ENCODE measurements around the gene GPR39.

The GPR39 gene

DNA sequence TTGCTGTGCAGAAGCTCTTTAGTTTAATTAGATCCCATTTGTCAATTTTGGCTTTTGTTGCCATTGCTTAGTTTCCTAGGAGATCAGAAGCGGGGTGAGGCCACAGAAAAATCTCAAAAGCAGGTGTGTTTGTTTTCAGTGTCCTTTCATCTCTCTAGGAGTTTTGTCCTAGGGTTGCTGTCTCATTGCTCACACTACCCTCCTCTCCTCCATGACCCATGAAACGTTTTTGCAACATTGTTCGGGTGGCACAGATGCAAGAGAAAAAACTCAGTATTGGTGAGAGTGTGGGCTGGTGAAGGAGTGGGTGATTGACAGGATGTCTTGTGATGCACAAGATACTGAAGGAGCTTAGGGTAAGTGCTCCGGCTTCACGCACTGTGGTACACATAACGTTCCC, 149.8 kb downstream of the GPR39 start:
- Mint-ChIP-seq H3K4me1 (no peaks in the 10 kb centered on the region), H3K4me3 (no peak overlapping the region), H3K9me3 (peaks cover 10% of the 10 kb centered on the region), H3K27me3 (no peaks in the 10 kb centered on the region), H3K36me3 (ENCODE audit: low read depth) (no peaks in the 10 kb centered on the region), H3K27ac (no peak overlapping the region)
- no peak for DNase-seq
- ATAC-seq, result no peak

DNA sequence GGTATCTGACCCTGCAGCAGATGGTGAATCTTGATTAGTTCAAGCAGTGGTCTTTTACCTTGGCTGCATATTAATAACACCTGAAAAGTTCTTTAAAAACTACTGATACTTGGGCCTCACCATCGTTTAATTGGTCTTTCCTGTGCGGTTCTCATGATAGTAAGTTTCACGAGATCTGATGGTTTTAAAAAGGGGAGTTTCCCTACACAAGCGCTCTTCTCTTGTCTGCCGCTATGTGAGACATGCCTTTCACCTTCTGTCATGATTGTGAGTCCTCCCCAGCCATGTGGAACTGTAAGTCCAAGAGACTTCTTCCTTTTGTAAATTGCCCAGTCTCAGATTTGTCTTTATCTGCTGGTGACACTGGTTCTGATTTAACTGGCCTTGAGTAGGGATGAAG, 151.1 kb downstream of the GPR39 start:
- ATAC-seq, result no peak
- Mint-ChIP-seq H3K36me3 (ENCODE audit: low read depth) (no peaks in the 10 kb centered on the region), H3K27ac (no peak overlapping the region), H3K27me3 (no peaks in the 10 kb centered on the region), H3K4me3 (no peak overlapping the region), H3K9me3 (peaks cover 10% of the 10 kb centered on the region), H3K4me1 (no peaks in the 10 kb centered on the region)
- no peak for DNase-seq

DNA sequence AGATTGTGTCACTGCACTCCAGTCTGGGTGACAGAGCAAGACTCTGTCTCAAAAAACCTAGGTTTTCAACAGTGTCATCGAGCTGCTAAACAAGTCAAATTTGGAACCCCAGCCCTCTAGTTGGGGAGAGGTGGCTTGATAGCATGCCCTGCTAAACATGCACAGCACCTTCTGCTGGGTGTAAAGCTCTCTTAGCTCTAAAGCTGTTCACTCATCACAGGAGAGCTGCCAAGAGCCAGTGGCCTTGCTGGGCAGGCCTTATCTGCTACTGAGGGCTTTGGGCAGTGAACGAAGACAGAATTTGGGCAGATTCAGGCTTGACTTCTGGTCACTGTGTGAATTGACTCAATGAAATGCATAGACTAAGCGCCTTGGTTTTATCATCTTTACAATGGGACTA, 152.1 kb downstream of the GPR39 start:
- no peak for DNase-seq
- ATAC-seq, result no peak
- Mint-ChIP-seq H3K36me3 (ENCODE audit: low read depth) (no peaks in the 10 kb centered on the region), H3K27me3 (no peaks in the 10 kb centered on the region), H3K9me3 (peaks cover 10% of the 10 kb centered on the region), H3K27ac (no peak overlapping the region), H3K4me1 (no peaks in the 10 kb centered on the region), H3K4me3 (no peak overlapping the region)

DNA sequence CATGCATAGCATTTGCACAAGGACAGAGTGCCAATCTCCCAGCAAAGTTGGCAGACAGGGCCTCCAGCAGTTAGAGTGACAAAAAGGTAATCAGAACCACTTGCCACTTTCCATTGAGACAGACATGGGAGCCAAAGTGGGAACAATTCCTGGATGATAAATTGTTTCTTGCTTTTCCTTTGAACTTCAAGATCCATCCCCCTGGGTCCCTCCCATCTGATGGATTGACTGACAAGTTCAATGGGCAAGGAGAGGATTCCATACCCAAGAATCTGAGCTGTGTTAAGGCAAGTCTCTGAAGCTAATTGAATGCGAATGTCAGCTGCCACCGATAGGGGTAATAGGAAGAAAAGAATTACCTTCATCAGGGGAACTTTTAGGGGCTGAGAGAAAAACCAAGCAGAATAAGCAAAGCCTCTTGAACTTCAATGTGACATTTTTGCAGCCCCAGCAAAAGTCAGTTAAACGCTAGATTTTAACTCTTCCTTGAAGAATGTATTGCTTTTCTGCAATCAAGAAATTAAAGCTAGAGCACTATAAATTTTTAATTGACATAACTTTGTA, 156.9 kb downstream of the GPR39 start:
- Mint-ChIP-seq H3K27me3 (no peaks in the 10 kb centered on the region), H3K4me1 (no peaks in the 10 kb centered on the region), H3K4me3 (no peak overlapping the region), H3K9me3 (peaks cover 5% of the 10 kb centered on the region), H3K36me3 (ENCODE audit: low read depth) (no peaks in the 10 kb centered on the region), H3K27ac (no peak overlapping the region)
- no peak for ATAC-seq
- no peak for DNase-seq

DNA sequence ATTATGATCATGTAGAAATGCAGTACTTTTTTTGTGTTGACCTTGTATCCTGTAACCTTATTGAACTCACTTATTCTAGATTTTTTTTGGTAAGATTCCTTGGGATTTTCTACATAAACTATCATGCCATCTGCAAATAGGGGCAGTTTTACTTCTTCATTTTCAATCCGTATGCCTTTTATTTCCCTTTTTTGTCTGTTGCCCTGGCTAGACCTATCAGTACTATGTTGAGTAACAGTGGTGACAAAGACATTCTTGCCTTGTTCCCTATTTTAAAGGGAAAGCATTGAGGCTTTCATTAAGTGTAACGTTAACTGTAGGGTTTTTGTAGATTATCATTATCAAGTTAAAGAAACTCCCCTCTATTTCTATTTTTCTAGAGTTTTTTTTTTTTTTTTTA, 161.1 kb downstream of the GPR39 start:
- no peaks in the 10 kb centered on the region for H3K9me3 Mint-ChIP-seq
- H3K27ac Mint-ChIP-seq, result no peak overlapping the region
- no peaks in the 10 kb centered on the region for H3K36me3 Mint-ChIP-seq (ENCODE audit: low read depth)
- ATAC-seq (no peak), DNase-seq (no peak)
- H3K4me1 Mint-ChIP-seq, result no peaks in the 10 kb centered on the region
- H3K4me3 Mint-ChIP-seq, result no peak overlapping the region
- H3K27me3 Mint-ChIP-seq, result no peaks in the 10 kb centered on the region

DNA sequence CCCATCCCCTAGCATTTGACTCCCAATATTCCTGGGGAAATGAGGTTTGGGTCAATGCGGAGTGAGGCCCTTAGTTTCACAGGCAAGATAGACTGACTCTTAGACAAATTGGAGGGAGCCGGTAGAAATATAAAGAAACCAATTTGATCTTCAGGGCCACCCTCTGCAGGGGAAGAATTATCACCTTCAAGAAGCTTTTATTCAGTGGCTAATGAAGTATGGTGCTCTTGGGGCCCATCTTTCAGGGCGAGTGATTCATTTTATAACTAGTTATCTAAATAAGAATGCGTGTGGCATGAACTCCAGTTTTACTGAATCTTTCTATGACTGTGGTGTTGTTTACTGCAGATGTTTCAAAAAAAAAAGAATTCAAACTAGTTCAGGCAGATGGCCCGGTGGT, 165.0 kb downstream of the GPR39 start:
- no peaks in the 10 kb centered on the region for H3K4me1 Mint-ChIP-seq
- H3K36me3 Mint-ChIP-seq (ENCODE audit: low read depth), result no peaks in the 10 kb centered on the region
- no peaks in the 10 kb centered on the region for H3K27me3 Mint-ChIP-seq
- ATAC-seq (no peak), DNase-seq (no peak)
- no peaks in the 10 kb centered on the region for H3K9me3 Mint-ChIP-seq
- H3K27ac Mint-ChIP-seq, result no peak overlapping the region
- H3K4me3 Mint-ChIP-seq, result no peak overlapping the region

DNA sequence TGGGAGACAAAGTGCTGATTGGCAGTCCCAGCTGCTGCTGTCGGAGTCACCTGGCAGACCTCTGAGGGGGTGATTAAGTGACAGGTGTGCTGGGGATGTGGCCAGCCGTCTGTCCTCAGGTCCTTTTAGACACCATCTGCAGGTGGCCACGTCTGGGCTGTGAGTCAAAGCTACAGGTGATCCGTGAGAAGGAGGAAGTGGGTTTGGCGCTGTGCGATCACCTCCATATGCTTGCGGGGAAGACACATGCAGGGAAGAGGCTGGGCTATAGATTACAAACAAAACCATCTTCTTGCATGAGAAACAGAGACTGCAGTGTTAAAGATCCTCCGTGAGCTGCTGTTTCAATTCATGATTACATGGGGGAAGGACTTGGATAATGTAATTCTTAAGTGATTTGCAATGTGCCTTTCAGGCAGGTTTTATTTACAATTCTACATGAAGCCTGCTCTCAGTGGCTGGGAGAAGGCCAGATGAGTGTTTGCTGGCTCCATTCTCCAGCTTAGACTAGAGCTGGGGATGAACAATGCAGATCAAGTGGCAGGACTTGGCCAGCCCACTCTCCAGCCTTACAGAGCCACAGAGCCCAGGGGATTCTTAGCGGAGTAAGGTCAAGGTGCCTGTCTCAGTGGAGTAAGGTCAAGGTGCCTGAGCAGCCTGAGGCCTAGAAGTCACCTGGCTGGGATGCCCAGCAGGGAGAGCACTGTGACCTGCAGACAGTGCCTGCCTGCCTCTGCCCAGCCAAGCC, 165.6 kb downstream of the GPR39 start:
- DNase-seq (no peak), ATAC-seq (no peak)
- Mint-ChIP-seq H3K27ac (no peak overlapping the region), H3K9me3 (no peaks in the 10 kb centered on the region), H3K4me1 (no peaks in the 10 kb centered on the region), H3K27me3 (no peaks in the 10 kb centered on the region), H3K4me3 (no peak overlapping the region), H3K36me3 (ENCODE audit: low read depth) (no peaks in the 10 kb centered on the region)

DNA sequence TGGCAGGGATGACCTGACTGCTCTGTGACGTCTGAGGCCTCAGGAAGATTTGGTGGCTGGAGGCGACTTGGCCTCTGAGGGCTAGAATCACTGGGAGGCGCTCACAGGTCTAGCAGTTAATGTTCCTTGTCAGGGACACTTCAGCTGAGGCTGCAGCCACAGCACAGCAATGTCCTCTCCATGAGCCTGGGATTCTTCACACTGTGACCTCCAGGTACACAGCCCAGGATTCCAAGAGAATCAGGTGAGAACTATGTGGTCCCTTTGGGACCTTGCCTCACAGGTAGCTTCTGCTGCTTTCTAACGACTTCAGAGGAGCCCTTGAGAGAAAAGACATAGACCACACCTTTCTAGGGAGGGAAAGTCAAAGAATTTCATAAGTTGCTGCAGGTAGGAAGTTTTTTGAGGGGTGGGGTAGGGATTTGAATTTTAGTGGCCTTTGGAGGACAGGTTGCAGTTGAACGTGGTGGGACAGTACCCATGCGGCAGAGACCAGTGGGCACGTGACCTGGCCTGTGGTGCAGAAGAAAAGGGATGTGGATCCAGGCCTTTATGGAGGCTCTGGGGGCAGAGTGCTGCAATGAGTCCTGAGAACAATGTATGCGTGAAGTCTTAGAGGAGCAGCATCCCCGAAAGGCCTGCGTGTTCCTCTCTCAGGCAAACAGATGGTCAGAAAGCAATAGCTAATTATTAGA, 167.2 kb downstream of the GPR39 start:
- Mint-ChIP-seq H3K4me1 (no peaks in the 10 kb centered on the region), H3K27ac (no peak overlapping the region), H3K36me3 (ENCODE audit: low read depth) (no peaks in the 10 kb centered on the region), H3K9me3 (no peaks in the 10 kb centered on the region), H3K4me3 (no peak overlapping the region), H3K27me3 (no peaks in the 10 kb centered on the region)
- ATAC-seq, result no peak
- no peak for DNase-seq

DNA sequence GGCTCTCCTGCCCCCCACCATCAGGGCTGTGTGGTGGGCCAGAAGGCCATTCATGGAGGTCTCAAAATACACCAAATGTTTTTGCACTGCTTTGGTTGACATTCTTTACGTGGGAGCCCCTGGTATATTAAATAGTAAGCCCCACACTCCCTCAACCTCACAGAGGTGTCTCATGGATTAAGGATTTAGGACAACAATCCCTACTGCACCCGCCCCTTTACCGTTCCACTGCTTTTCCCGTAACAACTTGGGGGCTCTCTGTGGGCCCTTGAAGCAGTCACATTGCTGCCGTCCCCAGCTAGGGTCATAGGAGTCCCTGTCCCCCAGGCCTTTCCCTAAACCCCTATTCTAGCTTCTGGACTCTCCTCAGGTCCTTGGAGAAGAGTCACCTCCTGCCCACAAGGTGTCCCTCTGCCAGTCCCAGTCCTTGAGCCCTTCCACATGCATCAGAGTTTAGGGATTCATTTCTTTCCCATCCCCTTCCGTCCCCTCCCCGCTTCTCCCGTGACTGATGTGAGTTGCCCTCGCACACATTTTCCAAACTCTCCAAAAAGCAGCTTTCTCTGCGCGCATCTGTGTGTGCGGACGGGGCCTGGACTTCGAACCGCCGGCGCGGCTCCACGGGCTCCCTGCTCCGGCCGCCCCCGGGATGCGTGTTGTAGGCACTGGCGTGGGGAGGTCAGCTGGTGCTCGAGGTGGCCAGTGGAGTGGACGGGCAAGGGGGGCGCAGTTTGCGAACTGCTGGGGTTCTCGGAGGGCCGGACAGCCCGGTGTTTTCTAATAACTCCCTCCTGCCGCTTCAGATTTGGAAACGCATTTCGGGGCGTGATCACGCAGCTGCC, 168.6 kb downstream of the GPR39 start:
- no peak for DNase-seq
- Mint-ChIP-seq H3K9me3 (no peaks in the 10 kb centered on the region), H3K4me3 (no peak overlapping the region), H3K4me1 (no peaks in the 10 kb centered on the region), H3K27ac (no peak overlapping the region), H3K36me3 (ENCODE audit: low read depth) (no peaks in the 10 kb centered on the region), H3K27me3 (no peaks in the 10 kb centered on the region)
- no peak for ATAC-seq

DNA sequence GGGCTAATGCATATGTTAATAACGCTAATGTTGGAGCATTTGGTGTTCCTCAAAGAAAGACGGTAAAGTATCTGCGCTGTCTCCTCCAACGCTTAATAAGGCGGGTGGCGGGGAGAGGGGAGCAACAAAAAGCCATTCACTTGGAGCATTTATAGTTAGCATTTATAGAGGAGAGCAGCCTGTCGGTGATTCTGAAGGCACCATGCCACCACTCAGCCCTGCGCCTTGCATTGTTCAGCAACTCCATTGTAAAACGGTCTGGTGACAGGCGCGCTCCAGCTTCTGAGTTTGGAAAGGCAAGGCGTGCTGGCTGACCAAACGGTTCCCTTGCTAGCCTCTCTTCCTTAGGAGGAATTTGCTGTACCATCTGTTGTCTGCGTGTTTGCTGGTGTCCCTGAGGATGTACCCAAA, 169.5 kb downstream of the GPR39 start:
- Mint-ChIP-seq H3K36me3 (ENCODE audit: low read depth) (no peaks in the 10 kb centered on the region), H3K27me3 (no peaks in the 10 kb centered on the region), H3K4me1 (no peaks in the 10 kb centered on the region), H3K4me3 (no peak overlapping the region), H3K27ac (no peak overlapping the region), H3K9me3 (no peaks in the 10 kb centered on the region)
- DNase-seq, result no peak
- no peak for ATAC-seq

DNA sequence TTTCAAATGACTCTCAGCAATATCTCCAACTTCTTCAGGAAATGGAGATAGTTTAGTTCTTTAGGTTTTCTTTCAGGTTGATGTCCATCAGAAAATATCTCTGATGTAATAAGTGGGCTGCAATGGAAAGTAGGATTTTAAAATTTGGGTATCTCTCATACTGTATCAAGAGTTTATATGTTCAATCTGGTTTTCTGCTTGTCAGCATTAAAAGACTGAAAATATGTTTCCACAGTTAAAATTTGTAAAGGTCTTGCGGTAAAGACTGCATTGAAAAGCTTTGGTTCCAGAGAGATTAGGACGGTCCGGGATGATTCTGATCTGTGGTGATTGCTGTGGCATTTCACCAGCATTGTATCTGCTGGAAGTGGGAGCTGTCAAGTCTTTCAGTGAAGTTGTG, 170.2 kb downstream of the GPR39 start:
- ATAC-seq, result no peak
- Mint-ChIP-seq H3K36me3 (ENCODE audit: low read depth) (no peaks in the 10 kb centered on the region), H3K27me3 (no peaks in the 10 kb centered on the region), H3K4me1 (no peaks in the 10 kb centered on the region), H3K9me3 (no peaks in the 10 kb centered on the region), H3K27ac (no peak overlapping the region), H3K4me3 (no peak overlapping the region)
- DNase-seq, result no peak

DNA sequence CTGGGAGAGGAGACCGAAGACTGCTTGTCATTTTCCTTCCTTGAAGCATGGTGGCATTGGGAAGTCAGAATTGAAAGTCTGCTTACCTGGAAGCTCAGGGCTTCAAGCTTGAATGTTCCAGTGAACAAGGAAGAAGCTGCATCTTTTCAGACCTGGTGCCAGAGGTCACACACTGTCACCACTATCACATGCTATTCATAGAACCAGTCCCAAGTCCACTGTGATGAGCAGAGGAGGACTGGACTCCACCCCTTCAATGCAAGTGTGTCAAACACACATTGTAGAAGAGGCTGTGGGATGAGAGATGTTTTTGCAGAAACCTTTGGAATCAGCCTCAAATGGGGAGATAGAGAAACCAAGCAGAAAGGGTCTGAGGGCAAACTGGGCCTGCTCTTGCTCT, 172.0 kb downstream of the GPR39 start:
- DNase-seq (no peak), ATAC-seq (no peak)
- H3K36me3 Mint-ChIP-seq (ENCODE audit: low read depth), result no peaks in the 10 kb centered on the region
- H3K4me1 Mint-ChIP-seq, result no peaks in the 10 kb centered on the region
- H3K9me3 Mint-ChIP-seq, result no peaks in the 10 kb centered on the region
- H3K4me3 Mint-ChIP-seq, result no peak overlapping the region
- no peaks in the 10 kb centered on the region for H3K27me3 Mint-ChIP-seq
- H3K27ac Mint-ChIP-seq, result no peak overlapping the region

DNA sequence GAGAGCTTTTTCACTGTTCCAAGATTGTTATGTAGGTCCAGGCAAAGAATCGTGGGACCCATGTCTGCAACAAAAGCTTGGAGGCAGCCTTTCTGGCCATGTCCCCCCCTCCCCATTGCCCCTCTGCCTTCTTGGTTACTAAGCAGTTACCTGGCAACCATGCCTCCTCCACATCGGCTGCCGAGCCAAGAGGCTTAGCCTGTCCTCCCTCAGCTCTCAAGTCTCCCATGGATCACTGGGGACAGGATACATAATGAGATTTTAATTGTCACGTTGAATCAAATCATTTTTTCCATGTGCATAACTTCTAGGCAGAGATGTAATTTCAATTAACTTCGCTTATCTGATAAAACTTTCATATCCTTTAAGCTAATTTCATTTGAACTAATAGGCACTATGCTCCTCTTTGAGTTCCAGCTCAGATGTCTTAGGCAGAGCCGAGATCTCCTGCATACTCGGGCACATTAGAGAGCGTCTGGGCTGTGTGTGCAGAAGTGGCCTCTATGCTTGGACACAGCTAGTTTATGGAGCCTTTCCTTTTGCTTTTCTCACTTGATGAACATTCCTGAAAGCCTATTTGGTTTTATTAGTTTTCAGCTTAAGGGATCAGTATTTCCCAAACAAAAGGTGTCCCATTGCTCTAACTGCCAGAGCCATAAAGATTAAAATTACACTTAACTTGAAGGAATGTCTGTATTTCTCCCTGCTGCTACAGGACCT, 172.7 kb downstream of the GPR39 start:
- no peak for ATAC-seq
- Mint-ChIP-seq H3K4me3 (no peak overlapping the region), H3K27me3 (no peaks in the 10 kb centered on the region), H3K36me3 (ENCODE audit: low read depth) (no peaks in the 10 kb centered on the region), H3K27ac (no peak overlapping the region), H3K4me1 (no peaks in the 10 kb centered on the region), H3K9me3 (no peaks in the 10 kb centered on the region)
- DNase-seq, result no peak

DNA sequence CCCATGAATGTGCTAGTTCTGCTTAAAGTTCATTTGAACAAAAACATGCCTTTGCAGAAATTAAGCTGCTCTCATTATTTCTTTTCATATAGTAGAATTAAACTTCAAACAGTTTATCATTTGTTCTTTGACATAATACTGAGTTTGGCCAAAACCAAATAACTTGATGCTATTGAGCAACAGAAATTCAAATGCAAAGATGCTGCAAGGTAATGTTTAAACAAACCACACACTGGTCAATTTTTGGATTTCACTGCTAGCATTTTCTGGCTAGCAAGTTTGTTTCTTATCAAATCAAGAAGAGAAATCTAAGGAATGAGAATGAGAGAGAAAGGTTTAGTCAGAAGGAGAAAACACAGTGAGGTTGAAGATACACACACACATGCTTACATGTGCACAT, 173.4 kb downstream of the GPR39 start:
- Mint-ChIP-seq H3K27me3 (no peaks in the 10 kb centered on the region), H3K4me3 (no peak overlapping the region), H3K27ac (no peak overlapping the region), H3K4me1 (no peaks in the 10 kb centered on the region), H3K36me3 (ENCODE audit: low read depth) (no peaks in the 10 kb centered on the region), H3K9me3 (no peaks in the 10 kb centered on the region)
- ATAC-seq (no peak), DNase-seq (no peak)

All from activated naive CD8-positive, alpha-beta T cell treated with anti-CD3 and anti-CD28 coated beads, Interleukin-2, amount 50 U/mL, for 24 hours (primary cell).